GM12878 (cell line): Measurements from ENCODE around the gene OSM. TPM values are rescaled to one million over a fixed set of nuclear protein-coding genes. Genes with fewer than 3 reads are reported as not detected.

Experiments
- ATAC-seq: fragments of 200-7000 bp; cut with Tn5 transposase; 3 replicates; pipeline ENCODE4 v1.9.1; 2020; ENCODE audit warnings: mild to moderate bottlenecking, moderate library complexity
- BruUV-seq: library from RNA; stranded (reverse); fragments of 400-500 nt; replicated peaks from 2 replicates; lab custom pipeline; 2021; lab: Mats Ljungman, UMichigan
- CTCF ChIA-PET: fragments of 300-600 bp; sonication (Branson Sonifier 250); formaldehyde crosslinking; extraction: SDS; loops from one replicate; lab custom pipeline; 2021; ENCODE audit warnings: inconsistent platforms; lab: Yijun Ruan, JAX
- POLR2A ChIA-PET: fragments of 350-600 bp; formaldehyde crosslinking; extraction: SDS; loops from one replicate; lab custom pipeline; 2021; ENCODE audit warnings: inconsistent platforms; lab: Charles Lee
- RAD21 ChIA-PET: fragments of 300-600 bp; sonication (Branson Sonifier 250); formaldehyde crosslinking; loops from one replicate; lab custom pipeline; 2023; ENCODE audit warnings: antibody characterized with exemption; ENCODE audit not compliant: unreplicated experiment; lab: Charles Lee
- SMC1A ChIA-PET: fragments of 300-600 bp; sonication (Branson Sonifier 250); formaldehyde crosslinking; loops from one replicate; lab custom pipeline; 2023; ENCODE audit not compliant: unreplicated experiment, uncharacterized antibody; lab: Charles Lee
- DNase-seq: peaks from one replicate; pipeline ENCODE4 v3.0.0-alpha.2; 2011; ENCODE audit warnings: low read depth, low spot score
- FAIRE-seq: peaks from 3 replicates; lab custom pipeline; 2011; peaks lifted over from hg19 to GRCh38; lab: Jason Lieb, UNC
- H2AFZ ChIP-seq: 2 replicates; pipeline ENCODE4 v1.6.0; 2011; ENCODE audit warnings: low read depth, low read length, control low read depth; ENCODE audit not compliant: control insufficient read depth
- H3K27ac ChIP-seq: 2 replicates; pipeline ENCODE4 v1.5.1; 2011; ENCODE audit warnings: control low read depth; ENCODE audit not compliant: control insufficient read depth, insufficient read depth
- H3K27me3 ChIP-seq, 2 experiments: replicated peaks in 1 of 2; 2 replicates each; pipeline versions ENCODE4 v1.6.0 to v1.6.1; 2011; ENCODE audit warnings: low read length in 1 of 2; ENCODE audit not compliant: control insufficient read depth in 2 of 2, insufficient read depth in 2 of 2
- H3K36me3 ChIP-seq, 2 experiments: 2 replicates each; pipeline ENCODE4 v1.5.1; 2011; ENCODE audit warnings: low read length in 1 of 2; ENCODE audit not compliant: control insufficient read depth in 2 of 2, insufficient read depth in 2 of 2
- H3K4me1 ChIP-seq: 2 replicates; pipeline ENCODE4 v1.6.1; 2011; ENCODE audit warnings: mild to moderate bottlenecking, low read length, moderate library complexity, mixed read lengths; ENCODE audit not compliant: control insufficient read depth, insufficient read depth
- H3K4me2 ChIP-seq: 2 replicates; pipeline ENCODE4 v1.6.0; 2011; ENCODE audit warnings: control low read depth; ENCODE audit not compliant: control insufficient read depth, insufficient read depth
- H3K4me3 ChIP-seq: fragments of 200-600 bp; sonication (generic); 2 replicates; pipeline ENCODE4 v1.5.1; 2016
- H3K79me2 ChIP-seq: 2 replicates; pipeline ENCODE4 v1.6.0; 2011; ENCODE audit warnings: low read length; ENCODE audit not compliant: control insufficient read depth, insufficient read depth
- H3K9ac ChIP-seq: 2 replicates; pipeline ENCODE4 v1.8.0; 2011; ENCODE audit warnings: low read length, control low read depth, mixed read lengths; ENCODE audit not compliant: control insufficient read depth, insufficient read depth
- H3K9me3 ChIP-seq: replicated peaks from 3 replicates; pipeline ENCODE4 v1.5.1; 2011; ENCODE audit warnings: mild to moderate bottlenecking, low read length; ENCODE audit not compliant: control insufficient read depth, insufficient read depth
- H4K20me1 ChIP-seq: 2 replicates; pipeline ENCODE4 v1.6.0; 2011; ENCODE audit not compliant: control insufficient read depth, insufficient read depth
- BCL11A ChIP-seq: IDR thresholded peaks from 2 replicates; pipeline ENCODE4 v1.6.1; 2011; ENCODE audit warnings: low read depth, low read length
- BMI1 ChIP-seq: fragments of 450-650 bp; IDR thresholded peaks from 2 replicates; pipeline ENCODE4 v1.6.1; 2016; ENCODE audit warnings: mild to moderate bottlenecking, moderate library complexity, borderline replicate concordance
- CREM ChIP-seq: IDR thresholded peaks from 2 replicates; pipeline ENCODE4 v1.6.1; 2014; ENCODE audit warnings: antibody characterized with exemption, low read depth
- EED ChIP-seq: sonication (generic); IDR thresholded peaks from 2 replicates; pipeline ENCODE4 v1.6.1; 2016; ENCODE audit warnings: antibody characterized with exemption, low read depth
- ESRRA ChIP-seq: IDR thresholded peaks from 2 replicates; pipeline ENCODE4 v1.6.1; 2012; ENCODE audit warnings: mild to moderate bottlenecking, low read length, improper control_type of control experiment
- IRF4 ChIP-seq: IDR thresholded peaks from 2 replicates; pipeline ENCODE4 v1.6.1; 2011; ENCODE audit warnings: low read depth, low read length
- LARP7 ChIP-seq: fragments of 450-650 bp; IDR thresholded peaks from 2 replicates; pipeline ENCODE4 v1.6.1; 2017; ENCODE audit warnings: mild to moderate bottlenecking
- NKRF ChIP-seq: fragments of 450-650 bp; conservative IDR thresholded peaks from 2 replicates; pipeline ENCODE4 v1.6.1; 2017; ENCODE audit warnings: mild to moderate bottlenecking, moderate library complexity
- NR2C1 ChIP-seq: fragments of 450-650 bp; IDR thresholded peaks from 2 replicates; pipeline ENCODE4 v1.6.1; 2017; ENCODE audit warnings: antibody characterized with exemption, mild to moderate bottlenecking, moderate library complexity
- RFX5 ChIP-seq: IDR thresholded peaks from 2 replicates; pipeline ENCODE4 v1.6.1; 2011; ENCODE audit warnings: low read depth, low read length, improper control_type of control experiment
- SMARCA5 ChIP-seq: fragments of 450-650 bp; IDR thresholded peaks from 2 replicates; pipeline ENCODE4 v1.6.1; 2017; ENCODE audit warnings: mild to moderate bottlenecking
- TAF1 ChIP-seq: IDR thresholded peaks from 2 replicates; pipeline ENCODE4 v1.6.1; 2011; ENCODE audit warnings: mild to moderate bottlenecking, low read depth, low read length, borderline replicate concordance
- YY1 ChIP-seq: IDR thresholded peaks from 2 replicates; pipeline ENCODE4 v1.6.1; 2011; ENCODE audit warnings: low read depth, mild to moderate bottlenecking, low read length
- ZBED1 ChIP-seq: IDR thresholded peaks from 2 replicates; pipeline ENCODE4 v1.6.1; 2016; ENCODE audit warnings: borderline replicate concordance
- ZNF217 ChIP-seq: fragments of 450-650 bp; IDR thresholded peaks from 2 replicates; pipeline ENCODE4 v1.6.1; 2017; ENCODE audit warnings: antibody characterized with exemption, mild to moderate bottlenecking
- ZNF274 ChIP-seq: IDR thresholded peaks from one replicate; pipeline ENCODE4 v1.8.0; 2011; ENCODE audit not compliant: insufficient read length, insufficient read depth
- WGBS: methylation state at CpG from one replicate; pipeline ENCODE4 v1.1.6; 2016; ENCODE audit warnings: low lambda C conversion rate; ENCODE audit not compliant: insufficient replicate concordance, insufficient coverage; ENCODE audit errors: missing lambda C conversion rate; 5-methylcytosine and 5-hydroxymethylcytosine counted together
- in situ Hi-C: fragments of 300-500 bp; cut with MboI; formaldehyde crosslinking; loops from 9 replicates; pipeline ENCODE4 v1.14.3; 2018; ENCODE audit warnings: mixed read lengths
- intact Hi-C: fragments of 100-400 bp; cut with micrococcal nuclease; formaldehyde crosslinking; loops from one replicate; pipeline ENCODE4 v1.14.2; 2022; ENCODE audit not compliant: unreplicated experiment
- polyA plus RNA-seq, 11 experiments: library from polyadenylated mRNA; depleted of rRNA in 4 of 11; unstranded in 6 of 11; stranded (reverse) in 5 of 11; fragments of >200 nt; fragmentation: Nextera tagmentation in 4 of 11; fragmentation: Illumina TruSeq in 1 of 11; extraction: Ambion mirVana in 4 of 11; extraction: Trizol in 1 of 11; gene quantifications; 1 replicate in 1 of 11; 2 replicates in 10 of 11; pipeline versions ENCODE4 v1.2.1 to v1.2.3, GENCODE V29; 2011 to 2016; ENCODE audit warnings: inconsistent platforms in 2 of 11, missing spikeins in 2 of 11, low read depth in 1 of 11
- total RNA-seq, 4 experiments: library from RNA; depleted of rRNA in 3 of 4; stranded (reverse); fragments of >200 nt in 3 of 4; fragmentation: Illumina TruSeq in 1 of 4; extraction: Trizol in 1 of 4; gene quantifications; 2 replicates each; pipeline versions ENCODE4 v1.2.1 to v1.2.3, GENCODE V29; 2013 to 2021

The OSM gene
- total and polyA plus RNA-seq, 10 of the 15 experiments (the other 5 are each of a cell fraction or from before 2014, with no cell fraction given), result 0.06 to 1.4 (median 0.59) TPM

GRCh38 chr22:30284666-30285065 is 18.0 kb upstream of the OSM start (continued):
- TF ChIP-seq BMI1, result no peak
- no peak for TF ChIP-seq BCL11A

DNA sequence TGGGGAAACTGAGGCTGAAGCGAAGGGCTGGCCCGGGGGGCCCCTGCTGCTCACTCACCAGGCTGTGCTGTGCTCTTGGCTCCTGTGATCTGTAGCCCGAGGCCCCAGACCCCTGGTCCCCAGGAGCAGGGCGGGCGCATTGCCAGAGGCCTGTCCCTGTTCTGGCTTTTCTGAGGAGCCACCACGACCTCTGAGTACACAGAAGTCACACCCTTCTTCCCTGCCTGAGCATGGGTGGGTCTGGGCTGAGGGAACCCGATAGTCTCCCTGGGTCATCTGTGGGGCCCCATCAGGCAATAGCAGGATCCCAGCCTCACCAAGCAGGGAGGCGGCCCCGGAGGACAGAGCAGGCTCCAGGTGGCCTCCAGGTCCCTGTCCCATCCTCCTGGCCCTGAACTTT is 17.5 kb upstream of the OSM start:
- no peaks in the 10 kb centered on the region for H3K9me3 ChIP-seq
- in situ Hi-C loops, result no loop called here
- peaks cover 10% of the 10 kb centered on the region; the same call in 1 of the 2 replicates for H3K4me1 ChIP-seq
- H3K27ac ChIP-seq, result no peak overlapping the region
- WGBS, result 51% methylated on average over 9 of the region's 9 CpGs
- FAIRE-seq (no peak), DNase-seq (no peak), ATAC-seq (no peak)
- TF ChIP-seq IRF4 (no peak), RFX5 (no peak), NR2C1 (no peak), YY1 (no peak), ZBED1 (no peak), SMARCA5 (no peak), TAF1 (no peak), EED (no peak), LARP7 (no peak), ZNF274 (no peak), ZNF217 (no peak), ESRRA (no peak), NKRF (no peak), CREM (no peak)
- H3K4me2 ChIP-seq, result no peak overlapping the region
- ChIA-PET CTCF (interaction anchor here (2.2 to 10.5 kb wide), 5 partner anchors 20 to 176 kb away, joined by 7 to 436 read pairs (median 40); partner anchors contain the start of gene RNF215), SMC1A (interaction anchor here (0.9 to 4.7 kb wide), 3 partner anchors 21 to 177 kb away, joined by 3 to 41 read pairs (median 5); no protein-coding TSS in a partner anchor), RAD21 (interaction anchor here (0.8 kb wide), 1 partner anchor 200 kb away, joined by 4 read pairs; no protein-coding TSS in a partner anchor), POLR2A (no interaction called here)
- H3K9ac ChIP-seq, result no peak overlapping the region
- H3K79me2 ChIP-seq, result no peaks in the 10 kb centered on the region
- H2AFZ ChIP-seq, result no peak overlapping the region
- H3K27me3 ChIP-seq, result no peaks in the 10 kb centered on the region; a peak in 1 of 4 replicates
- intact Hi-C loops, result loop anchor here (10.0 kb wide), 1 partner anchor 201 kb away; no protein-coding TSS in a partner anchor
- no peak overlapping the region for H3K4me3 ChIP-seq
- no peaks in the 10 kb centered on the region for H4K20me1 ChIP-seq
- H3K36me3 ChIP-seq, result no peaks in the 10 kb centered on the region
- BruUV-seq, result no TSS peak
